IMR-90 (cell line): ENCODE measurements around the gene GALNT9.

Experiments used
- CEBPB ChIP-seq: IDR thresholded peaks from 2 replicates; pipeline ENCODE4 v1.6.1; 2012; ENCODE audit warnings: low read depth, low read length, improper control_type of control experiment
- ELK1 ChIP-seq: fragments of 150-350 bp; IDR thresholded peaks from 2 replicates; pipeline ENCODE4 v1.6.1; 2016; ENCODE audit warnings: low read depth, mild to moderate bottlenecking, low read length, moderate library complexity, borderline replicate concordance
- MAFK ChIP-seq: IDR thresholded peaks from 2 replicates; pipeline ENCODE4 v1.6.1; 2012; ENCODE audit warnings: low read depth, low read length, improper control_type of control experiment
- MAZ ChIP-seq: IDR thresholded peaks from 2 replicates; pipeline ENCODE4 v1.6.1; 2012; ENCODE audit warnings: low read depth, mild to moderate bottlenecking, low read length, improper control_type of control experiment, moderate library complexity, borderline replicate concordance
- MXI1 ChIP-seq: IDR thresholded peaks from 2 replicates; pipeline ENCODE4 v1.6.1; 2012; ENCODE audit warnings: low read depth, mild to moderate bottlenecking, low read length, moderate library complexity, borderline replicate concordance
- POLR2A ChIP-seq: IDR thresholded peaks from 2 replicates; pipeline ENCODE4 v1.6.1; 2012; ENCODE audit warnings: mild to moderate bottlenecking, low read depth, low read length
- TF ChIP-seq, protein P1 (sequence below): conservative IDR thresholded peaks from 2 replicates; pipeline ENCODE4 v1.5.1; 2012; ENCODE audit warnings: mild to moderate bottlenecking, low read depth, low read length, improper control_type of control experiment
- TF ChIP-seq, protein P2 (sequence below): fragments of 150-350 bp; IDR thresholded peaks from 2 replicates; pipeline ENCODE4 v1.6.1; 2017; ENCODE audit warnings: mild to moderate bottlenecking, antibody characterized with exemption, low read length, low read depth

DNA sequence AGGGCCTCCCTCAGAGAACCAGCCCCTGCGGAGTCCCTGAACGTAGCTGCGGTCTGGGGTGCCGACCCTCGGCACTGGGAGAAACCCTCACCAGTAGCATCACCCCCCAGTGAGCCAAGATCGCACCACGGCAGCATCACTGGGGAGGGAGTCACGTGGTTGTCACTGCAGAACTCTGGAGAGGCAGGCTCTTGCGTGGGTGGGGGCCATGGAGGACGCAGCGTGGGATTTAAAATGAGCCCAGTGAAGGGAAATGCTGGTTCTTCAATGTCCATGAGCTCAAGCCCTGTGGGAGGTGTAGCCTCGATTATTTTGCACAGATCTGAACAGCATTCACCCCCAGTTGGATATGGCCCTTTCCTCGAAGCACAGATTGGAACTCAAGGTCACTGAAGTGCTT lies 3.9 kb upstream of the GALNT9 start:
- TF ChIP-seq, protein P1, sequence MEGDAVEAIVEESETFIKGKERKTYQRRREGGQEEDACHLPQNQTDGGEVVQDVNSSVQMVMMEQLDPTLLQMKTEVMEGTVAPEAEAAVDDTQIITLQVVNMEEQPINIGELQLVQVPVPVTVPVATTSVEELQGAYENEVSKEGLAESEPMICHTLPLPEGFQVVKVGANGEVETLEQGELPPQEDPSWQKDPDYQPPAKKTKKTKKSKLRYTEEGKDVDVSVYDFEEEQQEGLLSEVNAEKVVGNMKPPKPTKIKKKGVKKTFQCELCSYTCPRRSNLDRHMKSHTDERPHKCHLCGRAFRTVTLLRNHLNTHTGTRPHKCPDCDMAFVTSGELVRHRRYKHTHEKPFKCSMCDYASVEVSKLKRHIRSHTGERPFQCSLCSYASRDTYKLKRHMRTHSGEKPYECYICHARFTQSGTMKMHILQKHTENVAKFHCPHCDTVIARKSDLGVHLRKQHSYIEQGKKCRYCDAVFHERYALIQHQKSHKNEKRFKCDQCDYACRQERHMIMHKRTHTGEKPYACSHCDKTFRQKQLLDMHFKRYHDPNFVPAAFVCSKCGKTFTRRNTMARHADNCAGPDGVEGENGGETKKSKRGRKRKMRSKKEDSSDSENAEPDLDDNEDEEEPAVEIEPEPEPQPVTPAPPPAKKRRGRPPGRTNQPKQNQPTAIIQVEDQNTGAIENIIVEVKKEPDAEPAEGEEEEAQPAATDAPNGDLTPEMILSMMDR: no peak
- TF ChIP-seq POLR2A (no peak), CEBPB (no peak), MAFK (no peak), ELK1 (no peak), MXI1 (no peak), MAZ (no peak)
- TF ChIP-seq, protein P2, sequence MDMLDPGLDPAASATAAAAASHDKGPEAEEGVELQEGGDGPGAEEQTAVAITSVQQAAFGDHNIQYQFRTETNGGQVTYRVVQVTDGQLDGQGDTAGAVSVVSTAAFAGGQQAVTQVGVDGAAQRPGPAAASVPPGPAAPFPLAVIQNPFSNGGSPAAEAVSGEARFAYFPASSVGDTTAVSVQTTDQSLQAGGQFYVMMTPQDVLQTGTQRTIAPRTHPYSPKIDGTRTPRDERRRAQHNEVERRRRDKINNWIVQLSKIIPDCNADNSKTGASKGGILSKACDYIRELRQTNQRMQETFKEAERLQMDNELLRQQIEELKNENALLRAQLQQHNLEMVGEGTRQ: no peak
